DOHH2 (cell line): Measurements from ENCODE around the gene ROR1.

ENCODE experiments used
- EZH2phosphoT487 ChIP-seq: fragments of 200-600 bp; sonication (generic); IDR thresholded peaks from 2 replicates; pipeline ENCODE4 v1.6.1; 2017; ENCODE audit warnings: borderline replicate concordance, mild to moderate bottlenecking, antibody characterized with exemption, low read length, moderate library complexity, mixed read lengths
- TF ChIP-seq, protein P1 (sequence below): fragments of 200-600 bp; sonication (generic); IDR thresholded peaks from one replicate; pipeline ENCODE4 v1.5.1; 2014; ENCODE audit warnings: antibody characterized with exemption, mild to moderate bottlenecking, low read depth, low read length; ENCODE audit not compliant: poor library complexity, severe bottlenecking

DNA sequence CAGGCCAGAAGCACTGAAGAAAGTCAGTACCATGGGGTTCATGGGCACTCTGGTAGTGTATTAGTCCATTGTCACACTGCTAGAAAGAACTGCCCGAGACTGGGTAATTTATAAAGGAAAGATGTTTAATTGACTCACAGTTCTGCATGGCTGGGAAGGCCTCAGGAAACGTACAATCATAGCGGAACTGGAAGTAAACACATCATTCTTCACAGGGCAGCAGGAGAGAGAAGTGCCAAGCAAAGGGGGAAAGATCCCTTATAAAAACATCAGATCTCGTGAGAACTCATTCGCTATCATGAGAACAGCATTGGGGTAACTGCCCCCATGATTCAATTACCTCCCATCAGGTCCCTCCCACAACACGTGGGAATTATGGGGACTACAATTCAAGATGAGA is 20.2 kb upstream of the ROR1 start:
- TF ChIP-seq, protein P1, sequence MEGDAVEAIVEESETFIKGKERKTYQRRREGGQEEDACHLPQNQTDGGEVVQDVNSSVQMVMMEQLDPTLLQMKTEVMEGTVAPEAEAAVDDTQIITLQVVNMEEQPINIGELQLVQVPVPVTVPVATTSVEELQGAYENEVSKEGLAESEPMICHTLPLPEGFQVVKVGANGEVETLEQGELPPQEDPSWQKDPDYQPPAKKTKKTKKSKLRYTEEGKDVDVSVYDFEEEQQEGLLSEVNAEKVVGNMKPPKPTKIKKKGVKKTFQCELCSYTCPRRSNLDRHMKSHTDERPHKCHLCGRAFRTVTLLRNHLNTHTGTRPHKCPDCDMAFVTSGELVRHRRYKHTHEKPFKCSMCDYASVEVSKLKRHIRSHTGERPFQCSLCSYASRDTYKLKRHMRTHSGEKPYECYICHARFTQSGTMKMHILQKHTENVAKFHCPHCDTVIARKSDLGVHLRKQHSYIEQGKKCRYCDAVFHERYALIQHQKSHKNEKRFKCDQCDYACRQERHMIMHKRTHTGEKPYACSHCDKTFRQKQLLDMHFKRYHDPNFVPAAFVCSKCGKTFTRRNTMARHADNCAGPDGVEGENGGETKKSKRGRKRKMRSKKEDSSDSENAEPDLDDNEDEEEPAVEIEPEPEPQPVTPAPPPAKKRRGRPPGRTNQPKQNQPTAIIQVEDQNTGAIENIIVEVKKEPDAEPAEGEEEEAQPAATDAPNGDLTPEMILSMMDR: no peak
- TF ChIP-seq EZH2phosphoT487: no peak
